ENCODE measurements around the gene MECR. TPM values are rescaled to one million over a fixed set of nuclear protein-coding genes. Genes with fewer than 3 reads are reported as not detected.

Gene MECR
- total RNA-seq, 6 donors from 2014 or later = 16.7 to 30.1 (median 18.5) TPM

DNA sequence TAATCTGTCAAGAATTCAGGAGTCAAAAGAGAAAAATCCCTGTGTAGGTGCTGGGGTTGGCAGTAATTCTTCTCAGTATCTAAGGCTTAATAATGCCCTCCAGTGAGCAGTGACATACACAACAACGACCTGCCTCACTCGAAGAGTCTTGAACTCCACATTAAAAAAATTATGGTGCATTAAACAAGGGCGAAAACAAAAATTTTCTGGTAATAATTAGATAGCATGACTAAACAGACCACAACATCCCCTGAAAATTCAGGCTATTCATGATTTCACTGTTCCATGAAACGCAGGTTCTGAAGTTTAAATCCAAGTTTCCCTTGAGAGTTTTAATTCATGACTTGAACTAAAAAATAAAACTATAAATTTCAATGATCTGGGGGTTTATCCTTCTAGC is 54.2 kb downstream of the MECR start:
- Histone ChIP-seq H3K36me3 (peaks cover 0 to 7% (median 2%) of the 10 kb centered on the region in 4 donors), H3K27ac (peak overlapping the region in 2 of 4 donors; percentile 100), H3K4me1 (peaks cover 50 to 71% (median 56%) of the 10 kb centered on the region in 4 donors), H3K27me3 (no peaks in the 10 kb centered on the region), H3K9me3 (no peaks in the 10 kb centered on the region), H3K4me3 (no peak overlapping the region)
- TF ChIP-seq POLR2A (IDR thresholded peaks at IDR 0.05) (no peak), EP300 (IDR thresholded peaks at IDR 0.05) (no peak), POLR2AphosphoS5 (IDR thresholded peaks at IDR 0.05) (no peak)
- ATAC-seq (ENCODE audit: low FRiP score in 2 of 2) (no peak), DNase-seq (no peak)
- 42 to 49% methylated on average over 4 of the region's 4 CpGs for WGBS, 2 donors

DNA sequence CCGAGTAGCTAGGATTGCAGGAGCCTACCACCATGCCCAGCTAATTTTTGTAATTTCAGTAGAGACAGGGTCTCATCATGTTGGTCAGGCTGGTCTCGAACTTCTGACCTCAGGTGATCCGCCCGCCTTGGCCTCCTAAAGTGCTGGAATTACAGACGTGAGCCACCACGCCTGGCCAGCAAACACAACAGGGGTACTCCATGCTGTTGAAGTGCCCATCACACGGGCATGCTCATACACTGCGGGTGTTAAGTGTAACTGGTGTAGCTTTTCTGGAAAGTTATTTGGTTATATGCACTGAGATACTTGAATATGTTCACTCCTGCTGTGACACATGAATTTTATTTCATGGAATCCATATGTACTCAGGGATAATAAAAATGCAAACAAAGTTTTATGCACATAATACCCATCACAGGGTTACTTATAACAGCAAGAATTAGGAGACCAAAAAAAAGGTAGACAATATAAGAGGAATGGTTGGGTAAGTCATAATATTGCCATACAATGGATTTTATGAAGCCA is 58.3 kb downstream of the MECR start:
- WGBS, 2 donors = 73 to 92% methylated on average over 7 to 8 of the region's 8 CpGs
- ATAC-seq (ENCODE audit: low FRiP score in 2 of 2) = no peak
- peaks cover 37 to 66% (median 56%) of the 10 kb centered on the region in 4 donors for H3K4me1 ChIP-seq

DNA sequence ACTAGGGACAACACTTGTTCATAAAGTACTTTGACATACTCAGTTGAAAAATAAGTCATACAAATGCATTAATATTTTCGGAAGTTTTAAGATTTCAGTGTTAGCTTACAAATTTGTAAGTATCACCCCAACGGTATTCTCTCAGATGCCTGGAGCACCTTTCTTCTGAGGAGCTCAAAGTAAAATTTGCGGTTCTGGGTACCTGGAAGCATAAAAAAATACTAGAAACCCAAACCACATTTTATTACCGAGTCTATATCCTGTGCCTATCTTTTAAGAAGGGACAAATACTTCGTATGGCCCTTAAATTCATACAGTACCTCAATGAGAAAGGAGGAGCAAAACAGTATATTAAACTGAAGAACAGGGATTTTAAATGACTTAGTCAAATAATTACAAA is 59.2 kb downstream of the MECR start:
- WGBS, 2 donors = 85 to 89% methylated on average over 5 of the region's 5 CpGs
- Histone ChIP-seq H3K4me1 (peaks cover 29 to 68% (median 51%) of the 10 kb centered on the region in 4 donors), H3K4me3 (no peak overlapping the region), H3K9me3 (no peaks in the 10 kb centered on the region), H3K27ac (no peak overlapping the region), H3K36me3 (peaks cover 0 to 25% (median 8%) of the 10 kb centered on the region in 4 donors), H3K27me3 (no peaks in the 10 kb centered on the region)
- no peak for TF ChIP-seq POLR2A (IDR thresholded peaks at IDR 0.05)
- TF ChIP-seq POLR2AphosphoS5 (IDR thresholded peaks at IDR 0.05) = no peak
- TF ChIP-seq, protein P1, sequence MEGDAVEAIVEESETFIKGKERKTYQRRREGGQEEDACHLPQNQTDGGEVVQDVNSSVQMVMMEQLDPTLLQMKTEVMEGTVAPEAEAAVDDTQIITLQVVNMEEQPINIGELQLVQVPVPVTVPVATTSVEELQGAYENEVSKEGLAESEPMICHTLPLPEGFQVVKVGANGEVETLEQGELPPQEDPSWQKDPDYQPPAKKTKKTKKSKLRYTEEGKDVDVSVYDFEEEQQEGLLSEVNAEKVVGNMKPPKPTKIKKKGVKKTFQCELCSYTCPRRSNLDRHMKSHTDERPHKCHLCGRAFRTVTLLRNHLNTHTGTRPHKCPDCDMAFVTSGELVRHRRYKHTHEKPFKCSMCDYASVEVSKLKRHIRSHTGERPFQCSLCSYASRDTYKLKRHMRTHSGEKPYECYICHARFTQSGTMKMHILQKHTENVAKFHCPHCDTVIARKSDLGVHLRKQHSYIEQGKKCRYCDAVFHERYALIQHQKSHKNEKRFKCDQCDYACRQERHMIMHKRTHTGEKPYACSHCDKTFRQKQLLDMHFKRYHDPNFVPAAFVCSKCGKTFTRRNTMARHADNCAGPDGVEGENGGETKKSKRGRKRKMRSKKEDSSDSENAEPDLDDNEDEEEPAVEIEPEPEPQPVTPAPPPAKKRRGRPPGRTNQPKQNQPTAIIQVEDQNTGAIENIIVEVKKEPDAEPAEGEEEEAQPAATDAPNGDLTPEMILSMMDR (IDR thresholded peaks at IDR 0.05) = no peak
- no peak for TF ChIP-seq EP300 (IDR thresholded peaks at IDR 0.05)
- ATAC-seq (ENCODE audit: low FRiP score in 2 of 2) (no peak), DNase-seq (no peak)

More for the DNA sequence above, 58.3 kb downstream of the MECR start:
- DNase-seq = no peak
- no peak for TF ChIP-seq POLR2A (IDR thresholded peaks at IDR 0.05)
- TF ChIP-seq, protein P1 (IDR thresholded peaks at IDR 0.05) = no peak
- TF ChIP-seq EP300 (IDR thresholded peaks at IDR 0.05) = no peak
- TF ChIP-seq POLR2AphosphoS5 (IDR thresholded peaks at IDR 0.05) = no peak
- Histone ChIP-seq H3K27me3 (no peaks in the 10 kb centered on the region), H3K9me3 (no peaks in the 10 kb centered on the region), H3K27ac (no peak overlapping the region), H3K36me3 (peaks cover 0 to 15% (median 3%) of the 10 kb centered on the region in 4 donors), H3K4me3 (no peak overlapping the region)

DNA sequence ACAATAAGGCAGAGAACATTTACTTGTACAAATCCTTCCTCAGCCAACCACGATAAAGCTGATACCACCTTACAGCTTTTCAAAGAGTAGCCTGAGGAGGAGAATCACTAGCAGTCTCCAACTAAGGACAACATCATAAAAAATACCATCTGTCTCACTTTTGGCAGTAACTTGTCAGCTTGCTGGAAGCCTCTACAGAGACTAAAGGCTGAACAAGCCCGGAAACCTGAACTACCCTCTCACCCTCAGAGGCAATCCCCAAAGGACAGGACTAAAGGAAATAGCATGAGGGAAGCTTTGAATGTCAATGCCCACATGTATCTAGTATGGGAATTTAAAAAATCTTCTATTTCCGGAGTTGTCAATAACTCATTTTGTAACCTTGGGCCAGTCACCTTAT is 59.6 kb downstream of the MECR start:
- Histone ChIP-seq H3K27ac (no peak overlapping the region), H3K4me3 (no peak overlapping the region), H3K27me3 (no peaks in the 10 kb centered on the region), H3K36me3 (peaks cover 0 to 29% (median 13%) of the 10 kb centered on the region in 4 donors), H3K4me1 (peaks cover 29 to 68% (median 50%) of the 10 kb centered on the region in 4 donors), H3K9me3 (no peaks in the 10 kb centered on the region)
- ATAC-seq (ENCODE audit: low FRiP score in 2 of 2) (no peak), DNase-seq (no peak)
- TF ChIP-seq POLR2A (IDR thresholded peaks at IDR 0.05) (no peak), POLR2AphosphoS5 (IDR thresholded peaks at IDR 0.05) (no peak), EP300 (IDR thresholded peaks at IDR 0.05) (no peak)
- TF ChIP-seq, protein P1 (IDR thresholded peaks at IDR 0.05) = no peak
- 47 to 50% methylated on average over 3 of the region's 3 CpGs for WGBS, 2 donors

DNA sequence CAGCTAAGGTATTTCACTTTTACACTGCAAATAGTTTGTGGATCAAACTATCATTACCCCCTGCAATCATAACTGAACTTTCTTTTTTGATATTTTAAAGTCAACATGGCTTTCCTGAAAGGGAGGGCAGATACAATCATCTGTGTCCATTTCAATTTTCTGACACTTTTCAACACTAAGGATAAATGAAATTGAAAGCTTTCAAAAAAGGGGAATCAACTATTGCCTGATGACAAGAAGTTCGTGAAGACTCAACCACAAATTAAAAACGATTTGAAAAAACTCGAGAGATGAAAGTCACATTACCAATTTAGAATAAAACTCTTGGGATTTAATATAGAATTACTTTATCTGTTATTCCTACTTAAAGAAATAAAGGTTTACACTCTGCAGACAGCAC is 60.8 kb downstream of the MECR start:
- peaks cover 4 to 40% (median 22%) of the 10 kb centered on the region in 4 donors for H3K36me3 ChIP-seq
- H3K4me3 ChIP-seq = no peak overlapping the region
- TF ChIP-seq EP300 (IDR thresholded peaks at IDR 0.05) (no peak), POLR2AphosphoS5 (IDR thresholded peaks at IDR 0.05) (no peak), POLR2A (IDR thresholded peaks at IDR 0.05) (no peak)
- TF ChIP-seq, protein P1 (IDR thresholded peaks at IDR 0.05) = no peak
- WGBS, 2 donors = 60 to 64% methylated on average over 3 of the region's 3 CpGs
- H3K27me3 ChIP-seq = no peaks in the 10 kb centered on the region
- H3K27ac ChIP-seq = no peak overlapping the region
- ATAC-seq (ENCODE audit: low FRiP score in 2 of 2) (no peak), DNase-seq (no peak)
- H3K9me3 ChIP-seq = no peaks in the 10 kb centered on the region
- H3K4me1 ChIP-seq = peaks cover 25 to 65% (median 46%) of the 10 kb centered on the region in 4 donors

Measured in upper lobe of left lung (tissue), 6 donors.